Keratinocyte (primary cell): ENCODE measurements around the gene LRP1B. TPM values are rescaled to one million over a fixed set of nuclear protein-coding genes. Genes with fewer than 3 reads are reported as not detected.

Experiments used
- DNase-seq: peaks from one replicate; pipeline ENCODE4 v3.0.0-alpha.2; 2011; ENCODE audit warnings: low read depth, missing footprints, low spot score
- FAIRE-seq: peaks from 2 replicates; lab custom pipeline; 2011; peaks lifted over from hg19 to GRCh38; lab: Jason Lieb, UNC
- H2AFZ ChIP-seq: 2 replicates; pipeline ENCODE4 v1.6.0; 2012; ENCODE audit warnings: low read length, control low read depth, inconsistent platforms; ENCODE audit not compliant: control insufficient read depth
- H3K27ac ChIP-seq: 2 replicates; pipeline ENCODE4 v1.5.1; 2011; ENCODE audit warnings: low read length; ENCODE audit not compliant: control insufficient read depth, insufficient read depth
- H3K27me3 ChIP-seq: 3 replicates; pipeline ENCODE4 v1.6.0; 2011; ENCODE audit warnings: low read length; ENCODE audit not compliant: control insufficient read depth, insufficient read depth; ENCODE audit errors: extremely low read depth
- H3K36me3 ChIP-seq, 2 experiments: 2 replicates in 1 of 2; 3 replicates in 1 of 2; pipeline ENCODE4 v1.5.1; 2011; ENCODE audit warnings: low read length in 2 of 2, mild to moderate bottlenecking in 1 of 2; ENCODE audit not compliant: control insufficient read depth in 2 of 2, insufficient read depth in 2 of 2; ENCODE audit errors: extremely low read depth in 1 of 2
- H3K4me1 ChIP-seq: 3 replicates; pipeline ENCODE4 v1.5.1; 2011; ENCODE audit warnings: low read length; ENCODE audit not compliant: control insufficient read depth, insufficient read depth; ENCODE audit errors: extremely low read depth
- H3K4me2 ChIP-seq: 3 replicates; pipeline ENCODE4 v1.6.0; 2011; ENCODE audit warnings: low read depth, low read length; ENCODE audit not compliant: control insufficient read depth, insufficient read depth; ENCODE audit errors: extremely low read depth
- H3K4me3 ChIP-seq, 3 experiments: fragments of 200-600 bp in 1 of 3; sonication (generic) in 1 of 3; 2 replicates in 2 of 3; 3 replicates in 1 of 3; pipeline ENCODE4 v1.5.1; 2011 to 2016; ENCODE audit warnings: low read length in 3 of 3, mild to moderate bottlenecking in 3 of 3, control low read depth in 2 of 3, inconsistent platforms in 1 of 3, low read depth in 1 of 3, mixed read lengths in 1 of 3, mixed run types in 1 of 3, moderate library complexity in 1 of 3; ENCODE audit not compliant: control insufficient read depth in 2 of 3, insufficient read depth in 2 of 3; ENCODE audit errors: extremely low read depth in 1 of 3
- H3K79me2 ChIP-seq: 2 replicates; pipeline ENCODE4 v1.6.0; 2012; ENCODE audit warnings: low read length; ENCODE audit not compliant: control insufficient read depth, insufficient read depth
- H3K9ac ChIP-seq: 3 replicates; pipeline ENCODE4 v1.6.0; 2011; ENCODE audit warnings: low read length; ENCODE audit not compliant: control insufficient read depth, insufficient read depth; ENCODE audit errors: extremely low read depth
- H3K9me1 ChIP-seq: 3 replicates; pipeline ENCODE4 v1.6.0; 2011; ENCODE audit warnings: low read length; ENCODE audit not compliant: control insufficient read depth, insufficient read depth; ENCODE audit errors: extremely low read depth
- H3K9me3 ChIP-seq: 2 replicates; pipeline ENCODE4 v1.5.1; 2012; ENCODE audit warnings: low read depth, low read length; ENCODE audit not compliant: control insufficient read depth
- H4K20me1 ChIP-seq: 3 replicates; pipeline ENCODE4 v1.6.0; 2011; ENCODE audit warnings: low read length; ENCODE audit not compliant: control insufficient read depth, insufficient read depth; ENCODE audit errors: extremely low read depth
- CTCF ChIP-seq, 3 experiments: IDR thresholded peaks in 1 of 3; conservative IDR thresholded peaks in 1 of 3; optimal IDR thresholded peaks in 1 of 3; 2 replicates in 2 of 3; 3 replicates in 1 of 3; pipeline versions ENCODE3 to v1.5.1; 2011; ENCODE audit warnings: low read length in 3 of 3, mild to moderate bottlenecking in 3 of 3, moderate library complexity in 2 of 3, control low read depth in 1 of 3, inconsistent platforms in 1 of 3; ENCODE audit not compliant: insufficient read depth in 2 of 3; ENCODE audit errors: extremely low read depth in 1 of 3
- EZH2 ChIP-seq: IDR thresholded peaks from one replicate; pipeline ENCODE4 v1.6.1; 2012; ENCODE audit warnings: inconsistent platforms, mild to moderate bottlenecking, low read length, moderate library complexity
- dilution Hi-C: fragments of 300-500 bp; cut with MboI; formaldehyde crosslinking; loops from one replicate; pipeline ENCODE4 v1.7.0; 2020; ENCODE audit warnings: low sequenced_read_pairs; ENCODE audit not compliant: extremely low pct_ligation_motif_present
- polyA plus RNA-seq, 5 experiments: library from polyadenylated mRNA; depleted of rRNA in 3 of 5; stranded (reverse) in 3 of 5; stranded (forward) in 1 of 5; unstranded in 1 of 5; fragments of >200 nt; gene quantifications; 1 replicate in 1 of 5; 2 replicates in 3 of 5; 3 replicates in 1 of 5; pipeline versions ENCODE4 v1.2.1 to v1.2.3, GENCODE V29; 2011 to 2012; ENCODE audit warnings: missing spikeins in 2 of 5, low read depth in 1 of 5, low replicate concordance in 1 of 5

LRP1B gene
- polyA plus RNA-seq, 1 donor (not counting 4 experiments of a cell fraction or from before 2014, with no cell fraction given), result not detected

- TF ChIP-seq EZH2 (no peak), CTCF (optimal IDR thresholded peaks at IDR 0.05 in 1 of 3, IDR thresholded peaks at IDR 0.05 in 1 of 3, conservative IDR thresholded peaks at IDR 0.05 in 1 of 3; ENCODE audit: extremely low read depth in 1 of 3, insufficient read depth in 2 of 3, low read length in 3 of 3) (no peak)
- no peaks in the 10 kb centered on the region for H3K9me1 ChIP-seq
These were observed 601.2 kb downstream of the LRP1B start for GRCh38 chr2:141529659-141530058.

DNA sequence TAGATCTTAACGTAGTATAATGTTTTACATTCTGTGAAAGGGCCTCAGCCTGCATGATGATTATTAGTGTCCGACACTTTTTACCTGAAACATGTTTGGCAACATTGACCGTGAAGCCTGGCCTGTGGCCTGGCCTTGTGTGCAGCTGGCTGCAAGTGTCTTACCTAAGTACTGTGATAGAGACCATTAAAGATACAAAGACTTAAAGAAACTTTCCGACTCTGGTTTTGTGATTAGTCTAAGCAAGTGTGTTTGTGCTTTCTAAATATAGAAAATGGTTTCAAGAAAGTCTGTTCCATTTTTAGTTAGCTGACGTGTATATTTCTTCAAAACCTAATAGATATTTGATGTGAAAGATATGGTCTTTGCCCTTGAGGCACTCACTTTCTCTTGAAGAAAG lies 601.8 kb downstream of the LRP1B start:
- Histone ChIP-seq H3K4me1 (no peaks in the 10 kb centered on the region), H3K27me3 (no peaks in the 10 kb centered on the region), H4K20me1 (no peaks in the 10 kb centered on the region), H3K9ac (no peak overlapping the region), H3K4me2 (no peak overlapping the region), H3K9me1 (no peaks in the 10 kb centered on the region), H3K36me3 (no peaks in the 10 kb centered on the region), H2AFZ (no peak overlapping the region), H3K9me3 (no peaks in the 10 kb centered on the region), H3K4me3 (no peak overlapping the region), H3K27ac (no peak overlapping the region), H3K79me2 (no peaks in the 10 kb centered on the region)
- dilution Hi-C loops, result no loop called here
- no peak for TF ChIP-seq CTCF (optimal IDR thresholded peaks at IDR 0.05 in 1 of 3, IDR thresholded peaks at IDR 0.05 in 1 of 3, conservative IDR thresholded peaks at IDR 0.05 in 1 of 3; ENCODE audit: extremely low read depth in 1 of 3, insufficient read depth in 2 of 3, low read length in 3 of 3)
- no peak for TF ChIP-seq EZH2
- DNase-seq (no peak), FAIRE-seq (no peak)

More at GRCh38 chr2:141529659-141530058, 601.2 kb downstream of the LRP1B start:
- Histone ChIP-seq H3K9ac (no peak overlapping the region), H3K4me1 (no peaks in the 10 kb centered on the region), H3K4me2 (no peak overlapping the region), H3K36me3 (no peaks in the 10 kb centered on the region), H3K79me2 (no peaks in the 10 kb centered on the region), H3K9me3 (no peaks in the 10 kb centered on the region), H3K27me3 (no peaks in the 10 kb centered on the region), H3K4me3 (no peak overlapping the region), H3K27ac (no peak overlapping the region), H4K20me1 (no peaks in the 10 kb centered on the region), H2AFZ (no peak overlapping the region)
- DNase-seq (no peak), FAIRE-seq (no peak)
- dilution Hi-C loops, result no loop called here
